ENCODE data around the gene EZR. TPM values are rescaled to one million over a fixed set of nuclear protein-coding genes. Genes with fewer than 3 reads are reported as not detected.

EZR gene
- total and polyA plus RNA-seq, 9 of the 15 experiments (the other 6 are each of a cell fraction or from before 2014, with no cell fraction given), result 36.5 to 162 (median 104) TPM

DNA sequence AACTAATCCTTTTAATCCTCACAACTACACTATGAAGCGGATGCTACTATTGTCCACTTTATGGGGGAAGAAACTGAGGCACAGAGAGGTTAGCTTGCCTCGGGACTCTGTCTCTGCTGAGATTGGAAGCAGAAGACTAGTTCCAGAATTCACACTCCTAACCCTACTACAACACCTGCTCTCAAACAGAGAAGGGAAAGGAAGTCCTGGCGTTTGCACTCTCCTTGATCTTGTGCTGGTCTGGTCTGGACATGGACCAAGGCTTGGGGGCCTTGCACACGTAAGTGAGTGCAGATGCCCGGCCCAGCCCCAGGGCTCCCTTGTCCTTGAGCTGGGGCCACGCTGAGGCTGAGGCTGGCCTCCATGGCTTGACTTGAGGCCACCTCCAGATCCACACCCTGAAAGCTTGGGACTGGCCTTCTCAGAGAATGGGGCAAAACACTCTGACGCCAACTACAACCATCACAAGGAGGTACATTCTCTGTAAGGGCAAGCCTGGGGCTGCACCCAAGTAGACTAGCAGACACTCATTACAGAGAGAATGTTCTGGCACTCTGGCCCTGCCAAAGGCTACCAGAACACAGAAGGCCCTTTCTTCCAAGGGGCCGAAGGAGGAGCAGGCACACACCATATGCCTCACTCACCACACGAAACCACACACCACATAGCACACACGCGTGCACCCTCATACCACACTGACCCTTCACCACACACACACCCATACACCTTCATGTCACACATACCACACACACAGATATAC is 33.3 kb upstream of the EZR start (continued):
- TF ChIP-seq, protein P1, sequence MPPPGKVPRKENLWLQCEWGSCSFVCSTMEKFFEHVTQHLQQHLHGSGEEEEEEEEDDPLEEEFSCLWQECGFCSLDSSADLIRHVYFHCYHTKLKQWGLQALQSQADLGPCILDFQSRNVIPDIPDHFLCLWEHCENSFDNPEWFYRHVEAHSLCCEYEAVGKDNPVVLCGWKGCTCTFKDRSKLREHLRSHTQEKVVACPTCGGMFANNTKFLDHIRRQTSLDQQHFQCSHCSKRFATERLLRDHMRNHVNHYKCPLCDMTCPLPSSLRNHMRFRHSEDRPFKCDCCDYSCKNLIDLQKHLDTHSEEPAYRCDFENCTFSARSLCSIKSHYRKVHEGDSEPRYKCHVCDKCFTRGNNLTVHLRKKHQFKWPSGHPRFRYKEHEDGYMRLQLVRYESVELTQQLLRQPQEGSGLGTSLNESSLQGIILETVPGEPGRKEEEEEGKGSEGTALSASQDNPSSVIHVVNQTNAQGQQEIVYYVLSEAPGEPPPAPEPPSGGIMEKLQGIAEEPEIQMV (tag; conservative IDR thresholded peaks at IDR 0.05; ENCODE audit: low read depth), result no peak
- TF ChIP-seq PRMT5 (CRISPR knock-in tag; IDR thresholded peaks at IDR 0.05), result no peak
- 0 out of 4 replicates have a peak, but pooled peaks of 1 of the 2 experiments have one; percentile 17 for TF ChIP-seq KDM1A (IDR thresholded peaks at IDR 0.05)
- no peak for TF ChIP-seq WHSC1 (IDR thresholded peaks at IDR 0.05; ENCODE audit: low read length)
- no peak for TF ChIP-seq CHD4 (IDR thresholded peaks at IDR 0.05; ENCODE audit: insufficient read depth, insufficient replicate concordance, low read depth, low read length, poor library complexity, severe bottlenecking)
- TF ChIP-seq CXXC5 (CRISPR knock-in tag; IDR thresholded peaks at IDR 0.05), result 0 out of 2 replicates have a peak, but pooled peaks have one; percentile 21
- no peak for TF ChIP-seq NFE2 (IDR thresholded peaks at IDR 0.05; ENCODE audit: low read depth)
- TF ChIP-seq HDAC3 (IDR thresholded peaks at IDR 0.05; ENCODE audit: borderline replicate concordance, partially characterized antibody), result no peak
- no peak for TF ChIP-seq MCM2 (IDR thresholded peaks at IDR 0.05; ENCODE audit: low read depth)
- TF ChIP-seq, protein P2, sequence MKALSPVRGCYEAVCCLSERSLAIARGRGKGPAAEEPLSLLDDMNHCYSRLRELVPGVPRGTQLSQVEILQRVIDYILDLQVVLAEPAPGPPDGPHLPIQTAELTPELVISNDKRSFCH (CRISPR knock-in tag; IDR thresholded peaks at IDR 0.05), result no peak
- TF ChIP-seq, protein P2 (tag; IDR thresholded peaks at IDR 0.05), result no peak
- no peak for TF ChIP-seq ZNF696 (CRISPR knock-in tag; conservative IDR thresholded peaks at IDR 0.05)
- TF ChIP-seq ZNF354B (CRISPR knock-in tag; IDR thresholded peaks at IDR 0.05), result no peak
- TF ChIP-seq ATF7 (IDR thresholded peaks at IDR 0.05), result no peak
- TF ChIP-seq HCFC1 (IDR thresholded peaks at IDR 0.05; ENCODE audit: low read depth, low read length), result no peak
- no peak for TF ChIP-seq SMARCB1 (IDR thresholded peaks at IDR 0.05; ENCODE audit: insufficient read length, low read depth)
- TF ChIP-seq, protein P3, sequence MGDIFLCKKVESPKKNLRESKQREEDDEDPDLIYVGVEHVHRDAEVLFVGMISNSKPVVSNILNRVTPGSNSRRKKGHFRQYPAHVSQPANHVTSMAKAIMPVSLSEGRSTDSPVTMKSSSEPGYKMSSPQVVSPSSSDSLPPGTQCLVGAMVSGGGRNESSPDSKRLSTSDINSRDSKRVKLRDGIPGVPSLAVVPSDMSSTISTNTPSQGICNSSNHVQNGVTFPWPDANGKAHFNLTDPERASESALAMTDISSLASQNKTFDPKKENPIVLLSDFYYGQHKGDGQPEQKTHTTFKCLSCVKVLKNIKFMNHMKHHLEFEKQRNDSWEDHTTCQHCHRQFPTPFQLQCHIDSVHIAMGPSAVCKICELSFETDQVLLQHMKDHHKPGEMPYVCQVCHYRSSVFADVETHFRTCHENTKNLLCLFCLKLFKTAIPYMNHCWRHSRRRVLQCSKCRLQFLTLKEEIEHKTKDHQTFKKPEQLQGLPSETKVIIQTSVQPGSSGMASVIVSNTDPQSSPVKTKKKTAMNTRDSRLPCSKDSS (IDR thresholded peaks at IDR 0.05; ENCODE audit: low read depth, partially characterized antibody), result no peak
- TF ChIP-seq SIRT6 (IDR thresholded peaks at IDR 0.05; ENCODE audit: low read depth, low read length), result no peak
- TF ChIP-seq NUFIP1 (IDR thresholded peaks at IDR 0.05; ENCODE audit: partially characterized antibody), result peak; percentile 16
- TF ChIP-seq BMI1 (IDR thresholded peaks at IDR 0.05; ENCODE audit: low read length), result 0 out of 2 replicates have a peak, but pooled peaks have one; percentile 7
